H7 (cell line): Measurements from ENCODE around the gene CHAT. TPM values are rescaled to one million over a fixed set of nuclear protein-coding genes. Genes with fewer than 3 reads are reported as not detected.

ENCODE experiments used
- DNase-seq: peaks from one replicate; pipeline ENCODE4 v3.0.0; 2012
- H3K27me3 ChIP-seq: 2 replicates; pipeline ENCODE4 v1.6.0; 2011; ENCODE audit warnings: mild to moderate bottlenecking, low read length; ENCODE audit not compliant: control insufficient read depth, insufficient read depth
- H3K36me3 ChIP-seq: replicated peaks from 2 replicates; pipeline ENCODE4 v1.5.1; 2011; ENCODE audit warnings: low read length; ENCODE audit not compliant: control insufficient read depth, insufficient read depth
- H3K4me3 ChIP-seq: 2 replicates; pipeline ENCODE4 v1.5.1; 2011; ENCODE audit warnings: low read depth, mild to moderate bottlenecking, control low read depth, low read length, moderate library complexity; ENCODE audit not compliant: insufficient read depth
- total RNA-seq: library from RNA; depleted of rRNA; stranded (reverse); fragments of >200 nt; shearing (Covaris generic); gene quantifications from 2 replicates; pipeline ENCODE4 v1.2.3, GENCODE V29; 2014

CHAT gene
- total RNA-seq, 1 experiment from 2014 or later, result not detected

GRCh38 chr10:49593564-49593875 lies 20.3 kb upstream of the CHAT start:
- DNase-seq, result no peak
- no peak overlapping the region for H3K4me3 ChIP-seq
- H3K36me3 ChIP-seq, result no peaks in the 10 kb centered on the region
- H3K27me3 ChIP-seq, result no peaks in the 10 kb centered on the region; the same call in 1 of the 2 replicates

- H3K4me3 ChIP-seq, result no peak overlapping the region
- no peaks in the 10 kb centered on the region for H3K36me3 ChIP-seq
- H3K27me3 ChIP-seq, result no peaks in the 10 kb centered on the region; the same call in 1 of the 2 replicates
- no peak for DNase-seq
Measured at GRCh38 chr10:49593998-49594397, 19.8 kb upstream of the CHAT start.

GRCh38 chr10:49594594-49594993 lies 19.2 kb upstream of the CHAT start:
- no peaks in the 10 kb centered on the region; the same call in 1 of the 2 replicates for H3K27me3 ChIP-seq
- H3K4me3 ChIP-seq, result no peak overlapping the region
- no peaks in the 10 kb centered on the region for H3K36me3 ChIP-seq
- peak; percentile 89 for DNase-seq

GRCh38 chr10:49595003-49595712 lies 18.7 kb upstream of the CHAT start:
- Histone ChIP-seq H3K36me3 (no peaks in the 10 kb centered on the region), H3K4me3 (no peak overlapping the region), H3K27me3 (no peaks in the 10 kb centered on the region; the same call in 1 of the 2 replicates)
- no peak for DNase-seq

- Histone ChIP-seq H3K27me3 (no peaks in the 10 kb centered on the region; the same call in 1 of the 2 replicates), H3K4me3 (no peak overlapping the region), H3K36me3 (no peaks in the 10 kb centered on the region)
- no peak for DNase-seq
Measured at GRCh38 chr10:49595713-49596492, 17.9 kb upstream of the CHAT start.

GRCh38 chr10:49596493-49596809 lies 17.4 kb upstream of the CHAT start:
- no peaks in the 10 kb centered on the region; the same call in 1 of the 2 replicates for H3K27me3 ChIP-seq
- no peak overlapping the region for H3K4me3 ChIP-seq
- DNase-seq, result peak; percentile 50
- H3K36me3 ChIP-seq, result no peaks in the 10 kb centered on the region

GRCh38 chr10:49596836-49597235 lies 17.0 kb upstream of the CHAT start:
- Histone ChIP-seq H3K27me3 (no peaks in the 10 kb centered on the region; the same call in 1 of the 2 replicates), H3K4me3 (no peak overlapping the region), H3K36me3 (no peaks in the 10 kb centered on the region)
- DNase-seq, result no peak

- Histone ChIP-seq H3K27me3 (no peaks in the 10 kb centered on the region; the same call in 1 of the 2 replicates), H3K4me3 (no peak overlapping the region), H3K36me3 (no peaks in the 10 kb centered on the region)
- peak; percentile 17 for DNase-seq
Measured at GRCh38 chr10:49597426-49598163, 16.2 kb upstream of the CHAT start.

- H3K36me3 ChIP-seq, result no peaks in the 10 kb centered on the region
- peak; percentile 10 for DNase-seq
- H3K4me3 ChIP-seq, result no peak overlapping the region
- H3K27me3 ChIP-seq, result no peaks in the 10 kb centered on the region; the same call in 1 of the 2 replicates
Measured at GRCh38 chr10:49598164-49598856, 15.5 kb upstream of the CHAT start.

- Histone ChIP-seq H3K36me3 (no peaks in the 10 kb centered on the region), H3K27me3 (peaks cover 3% of the 10 kb centered on the region; the same call in 1 of the 2 replicates), H3K4me3 (no peak overlapping the region)
- DNase-seq, result peak; percentile 6
Measured at GRCh38 chr10:49598986-49599385, 14.9 kb upstream of the CHAT start.

- Histone ChIP-seq H3K36me3 (no peaks in the 10 kb centered on the region), H3K27me3 (peaks cover 8% of the 10 kb centered on the region), H3K4me3 (no peak overlapping the region)
- DNase-seq, result peak; percentile 13
Measured at GRCh38 chr10:49599546-49599945, 14.3 kb upstream of the CHAT start.

GRCh38 chr10:49600046-49600445 lies 13.8 kb upstream of the CHAT start:
- Histone ChIP-seq H3K4me3 (no peak overlapping the region), H3K27me3 (peaks cover 9% of the 10 kb centered on the region), H3K36me3 (no peaks in the 10 kb centered on the region)
- DNase-seq, result no peak

GRCh38 chr10:49600781-49601400 lies 12.9 kb upstream of the CHAT start:
- Histone ChIP-seq H3K36me3 (no peaks in the 10 kb centered on the region), H3K4me3 (no peak overlapping the region), H3K27me3 (peaks cover 16% of the 10 kb centered on the region)
- DNase-seq, result peak; percentile 11

GRCh38 chr10:49601857-49602256 lies 12.0 kb upstream of the CHAT start:
- Histone ChIP-seq H3K36me3 (no peaks in the 10 kb centered on the region), H3K27me3 (peaks cover 21% of the 10 kb centered on the region), H3K4me3 (no peak overlapping the region)
- DNase-seq, result peak; percentile 29
